Karpas-422 (cell line): ENCODE results near the gene MSS51. TPM values are rescaled to one million over a fixed set of nuclear protein-coding genes. Genes with fewer than 3 reads are reported as not detected.
"Not testable (repeated sequence)": the region's sequence is repeated elsewhere in the genome, so short reads cannot be mapped to it uniquely, and the experiment has no call there.

ENCODE experiments used
- DNase-seq: peaks from one replicate; pipeline ENCODE4 v3.0.0-alpha.2; 2015
- H2AFZ ChIP-seq: fragments of 200-600 bp; sonication (generic); 2 replicates; pipeline ENCODE4 v1.6.1; 2014; ENCODE audit warnings: antibody characterized with exemption, low read length, mixed read lengths
- H3K27ac ChIP-seq: fragments of 200-600 bp; sonication (generic); 2 replicates; pipeline ENCODE4 v1.5.1; 2014; ENCODE audit warnings: mild to moderate bottlenecking, low read length, moderate library complexity
- H3K27me3 ChIP-seq: fragments of 200-600 bp; sonication (generic); 2 replicates; pipeline ENCODE4 v1.6.1; 2014; ENCODE audit warnings: low read length, mixed read lengths
- H3K36me3 ChIP-seq: fragments of 200-600 bp; sonication (generic); 2 replicates; pipeline ENCODE4 v1.6.1; 2014; ENCODE audit warnings: low read length, mixed read lengths; ENCODE audit not compliant: insufficient read depth
- H3K4me1 ChIP-seq: fragments of 200-600 bp; sonication (generic); 2 replicates; pipeline ENCODE4 v1.6.1; 2014; ENCODE audit warnings: mild to moderate bottlenecking, low read length, mixed read lengths
- H3K4me2 ChIP-seq: fragments of 200-600 bp; sonication (generic); 2 replicates; pipeline ENCODE4 v1.6.1; 2014; ENCODE audit warnings: low read length, low read depth, mild to moderate bottlenecking; ENCODE audit not compliant: poor library complexity, severe bottlenecking
- H3K4me3 ChIP-seq: fragments of 200-600 bp; sonication (generic); 2 replicates; pipeline ENCODE4 v1.5.1; 2014; ENCODE audit warnings: mild to moderate bottlenecking, antibody characterized with exemption, low read length, mixed read lengths
- H3K79me2 ChIP-seq: fragments of 200-600 bp; sonication (generic); 2 replicates; pipeline ENCODE4 v1.6.1; 2014; ENCODE audit warnings: mild to moderate bottlenecking, low read length, mixed read lengths
- H3K9ac ChIP-seq: fragments of 200-600 bp; sonication (generic); 2 replicates; pipeline ENCODE4 v1.6.0; 2014; ENCODE audit warnings: low read length
- H3K9me2 ChIP-seq: fragments of 200-600 bp; sonication (generic), shearing (Covaris generic); replicated peaks from 2 replicates; pipeline ENCODE4 v1.6.0; 2014; ENCODE audit warnings: mild to moderate bottlenecking, low read length, moderate library complexity; ENCODE audit not compliant: insufficient read depth
- H3K9me3 ChIP-seq: fragments of 300-700, 200-600 bp; sonication (generic); 2 replicates; pipeline ENCODE4 v1.6.1; 2014; ENCODE audit warnings: low read length, mixed read lengths
- H4K20me1 ChIP-seq: fragments of 200-600 bp; sonication (generic); 2 replicates; pipeline ENCODE4 v1.6.1; 2014; ENCODE audit warnings: mild to moderate bottlenecking, antibody characterized with exemption, low read length, low read depth; ENCODE audit not compliant: insufficient read depth
- total RNA-seq: library from RNA; depleted of rRNA; stranded (reverse); fragments of >200 nt; shearing (Covaris generic); gene quantifications from 2 replicates; pipeline ENCODE4 v1.2.3, GENCODE V29; 2014; ENCODE audit warnings: low replicate concordance

MSS51 gene
- total RNA-seq, 1 experiment from 2014 or later = 5.7 TPM

DNA sequence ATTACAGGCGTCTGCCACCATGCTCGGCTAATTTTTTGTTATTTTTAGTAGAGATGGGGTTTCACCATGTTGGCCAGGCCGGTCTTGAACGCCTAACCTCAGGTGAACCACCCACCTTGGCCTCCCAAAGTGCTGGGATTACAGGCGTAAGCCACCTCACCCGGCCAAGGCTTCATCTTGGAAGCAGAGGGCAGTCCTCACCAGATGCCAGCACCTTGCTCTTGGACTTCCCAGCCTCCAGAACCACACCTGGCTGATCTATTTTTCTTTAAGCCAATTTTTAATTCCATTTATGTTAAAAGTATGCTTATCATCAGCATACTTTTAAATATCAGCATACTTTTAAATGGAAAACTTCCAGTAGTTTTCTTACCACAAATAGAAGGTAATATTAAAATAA lies 31.7 kb downstream of the MSS51 start:
- Histone ChIP-seq H3K36me3 (peaks cover 11% of the 10 kb centered on the region), H2AFZ (no peak overlapping the region), H3K4me2 (no peak overlapping the region), H3K27me3 (no peaks in the 10 kb centered on the region), H3K9me2 (no peaks in the 10 kb centered on the region), H3K4me3 (no peak overlapping the region), H3K9ac (no peak overlapping the region), H3K79me2 (peaks cover 90% of the 10 kb centered on the region), H3K27ac (no peak overlapping the region), H3K4me1 (peaks cover 30% of the 10 kb centered on the region), H4K20me1 (no peaks in the 10 kb centered on the region), H3K9me3 (no peaks in the 10 kb centered on the region)
- DNase-seq = no peak

DNA sequence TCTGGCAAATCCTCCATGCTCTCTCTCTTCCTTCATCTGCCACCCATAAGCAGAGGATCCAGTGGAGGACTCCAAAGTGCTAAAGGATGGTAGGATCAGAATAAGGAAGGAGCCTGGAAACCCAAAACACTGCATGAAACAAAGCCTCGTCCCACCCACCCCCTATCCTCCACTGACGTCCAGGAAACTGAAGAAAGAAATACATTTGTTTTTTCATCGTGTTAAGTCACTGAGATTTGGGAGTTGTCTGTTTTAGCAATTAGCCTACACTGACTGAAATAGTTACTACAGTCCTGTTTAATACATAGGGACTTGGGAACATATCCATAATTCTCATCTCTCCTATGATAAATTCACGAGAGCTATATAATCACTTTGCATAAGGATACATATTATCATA lies 34.3 kb downstream of the MSS51 start:
- no peak overlapping the region for H2AFZ ChIP-seq
- DNase-seq = no peak
- no peak overlapping the region for H3K9ac ChIP-seq
- no peaks in the 10 kb centered on the region for H4K20me1 ChIP-seq
- no peaks in the 10 kb centered on the region for H3K27me3 ChIP-seq
- H3K79me2 ChIP-seq = peaks cover 79% of the 10 kb centered on the region
- H3K4me1 ChIP-seq = peaks cover 7% of the 10 kb centered on the region
- H3K36me3 ChIP-seq = peaks cover 30% of the 10 kb centered on the region
- H3K9me2 ChIP-seq = no peaks in the 10 kb centered on the region
- H3K4me3 ChIP-seq = no peak overlapping the region
- no peak overlapping the region for H3K4me2 ChIP-seq
- no peaks in the 10 kb centered on the region for H3K9me3 ChIP-seq
- no peak overlapping the region for H3K27ac ChIP-seq

DNA sequence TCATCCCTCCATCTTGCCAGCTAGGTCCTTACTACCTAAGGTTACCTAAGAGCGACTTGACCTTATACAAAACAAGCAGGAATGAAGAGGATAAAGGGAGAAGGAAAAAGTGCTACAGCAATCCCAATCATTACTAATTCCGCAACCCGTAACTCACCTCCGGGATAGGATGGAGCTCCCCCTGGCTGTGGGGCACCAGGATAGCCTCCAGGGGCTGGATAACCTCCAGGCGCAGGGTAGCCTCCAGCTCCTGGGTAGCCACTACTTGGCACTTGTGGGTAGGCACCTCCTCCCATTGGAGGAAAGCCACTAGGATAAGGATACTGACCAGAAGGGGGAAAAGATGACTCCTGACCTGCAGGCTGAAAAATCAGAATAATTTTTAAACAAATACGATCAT lies 35.3 kb downstream of the MSS51 start:
- Histone ChIP-seq H3K27me3 (no peaks in the 10 kb centered on the region), H3K4me1 (peaks cover 6% of the 10 kb centered on the region), H2AFZ (no peak overlapping the region), H3K4me2 (no peak overlapping the region), H3K4me3 (no peak overlapping the region), H3K9me3 (no peaks in the 10 kb centered on the region), H3K79me2 (peaks cover 68% of the 10 kb centered on the region), H3K9me2 (no peaks in the 10 kb centered on the region), H3K36me3 (peaks cover 30% of the 10 kb centered on the region), H3K9ac (no peak overlapping the region), H4K20me1 (no peaks in the 10 kb centered on the region), H3K27ac (no peak overlapping the region)
- DNase-seq = no peak

DNA sequence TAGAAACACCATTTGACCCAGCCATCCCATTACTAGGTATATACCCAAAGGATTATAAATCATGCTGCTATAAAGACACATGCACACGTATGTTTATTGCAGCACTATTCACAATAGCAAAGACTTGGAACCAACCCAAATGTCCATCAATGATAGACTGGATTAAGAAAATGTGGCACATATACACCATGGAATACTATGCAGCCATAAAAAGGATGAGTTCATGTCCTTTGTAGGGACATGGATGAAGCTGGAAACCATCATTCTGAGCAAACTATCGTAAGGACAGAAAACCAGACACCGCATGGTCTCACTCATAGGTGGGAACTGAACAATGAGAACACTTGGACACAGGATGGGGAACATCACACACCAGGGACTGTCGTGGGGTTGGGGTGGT lies 39.0 kb downstream of the MSS51 start:
- not testable (repeated sequence) for H2AFZ ChIP-seq, H3K27me3 ChIP-seq, H4K20me1 ChIP-seq, H3K4me1 ChIP-seq, H3K9me2 ChIP-seq, H3K9ac ChIP-seq, DNase-seq, H3K27ac ChIP-seq, H3K4me3 ChIP-seq, H3K4me2 ChIP-seq, H3K9me3 ChIP-seq
- H3K36me3 ChIP-seq = peaks cover 41% of the 10 kb centered on the region
- peaks cover 54% of the 10 kb centered on the region for H3K79me2 ChIP-seq

- Histone ChIP-seq H3K36me3 (peaks cover 45% of the 10 kb centered on the region), H3K27me3 (no peaks in the 10 kb centered on the region), H2AFZ (no peak overlapping the region), H3K9me2 (no peaks in the 10 kb centered on the region), H3K4me2 (no peak overlapping the region), H3K79me2 (peaks cover 30% of the 10 kb centered on the region), H4K20me1 (no peaks in the 10 kb centered on the region), H3K4me1 (no peaks in the 10 kb centered on the region), H3K9me3 (no peaks in the 10 kb centered on the region), H3K9ac (no peak overlapping the region), H3K27ac (no peak overlapping the region), H3K4me3 (no peak overlapping the region)
- DNase-seq = no peak
These were observed 45.1 kb downstream of the MSS51 start for GRCh38 chr10:73388228-73388627.

- no peaks in the 10 kb centered on the region for H3K4me1 ChIP-seq
- no peaks in the 10 kb centered on the region for H3K9me2 ChIP-seq
- peaks cover 53% of the 10 kb centered on the region for H3K36me3 ChIP-seq
- no peaks in the 10 kb centered on the region for H3K9me3 ChIP-seq
- no peak overlapping the region for H3K9ac ChIP-seq
- no peak overlapping the region for H3K4me2 ChIP-seq
- no peak overlapping the region for H3K27ac ChIP-seq
- H2AFZ ChIP-seq = no peak overlapping the region
- no peak overlapping the region for H3K4me3 ChIP-seq
- no peaks in the 10 kb centered on the region for H3K27me3 ChIP-seq
- H4K20me1 ChIP-seq = no peaks in the 10 kb centered on the region
- DNase-seq = no peak
- peaks cover 27% of the 10 kb centered on the region for H3K79me2 ChIP-seq
These were observed 46.8 kb downstream of the MSS51 start for GRCh38 chr10:73386583-73386982.

- 0 out of 2 replicates have a peak, but pooled peaks cover 2% of the 10 kb centered on the region for H3K79me2 ChIP-seq
- no peak for DNase-seq
- no peaks in the 10 kb centered on the region for H3K9me2 ChIP-seq
- no peaks in the 10 kb centered on the region for H3K9me3 ChIP-seq
- no peaks in the 10 kb centered on the region for H4K20me1 ChIP-seq
- no peak overlapping the region for H3K9ac ChIP-seq
- no peak overlapping the region for H3K27ac ChIP-seq
- no peak overlapping the region for H2AFZ ChIP-seq
- H3K4me2 ChIP-seq = no peak overlapping the region
- H3K4me1 ChIP-seq = no peaks in the 10 kb centered on the region
- peaks cover 59% of the 10 kb centered on the region for H3K36me3 ChIP-seq
- H3K4me3 ChIP-seq = no peak overlapping the region
- H3K27me3 ChIP-seq = no peaks in the 10 kb centered on the region
These were observed 54.2 kb downstream of the MSS51 start for GRCh38 chr10:73379064-73379748.

GRCh38 chr10:73376679-73377078 lies 56.7 kb downstream of the MSS51 start:
- peaks cover 51% of the 10 kb centered on the region for H3K36me3 ChIP-seq
- H3K79me2 ChIP-seq = 0 out of 2 replicates have a peak, but pooled peaks cover 4% of the 10 kb centered on the region
- no peaks in the 10 kb centered on the region for H3K9me2 ChIP-seq
- H2AFZ ChIP-seq = no peak overlapping the region
- no peaks in the 10 kb centered on the region for H4K20me1 ChIP-seq
- no peaks in the 10 kb centered on the region for H3K4me1 ChIP-seq
- H3K27ac ChIP-seq = no peak overlapping the region
- no peak overlapping the region for H3K9ac ChIP-seq
- no peak overlapping the region for H3K4me2 ChIP-seq
- H3K4me3 ChIP-seq = no peak overlapping the region
- no peaks in the 10 kb centered on the region for H3K9me3 ChIP-seq
- no peak for DNase-seq
- H3K27me3 ChIP-seq = no peaks in the 10 kb centered on the region
